ENCODE data around the gene ALDH1A3.

DNA sequence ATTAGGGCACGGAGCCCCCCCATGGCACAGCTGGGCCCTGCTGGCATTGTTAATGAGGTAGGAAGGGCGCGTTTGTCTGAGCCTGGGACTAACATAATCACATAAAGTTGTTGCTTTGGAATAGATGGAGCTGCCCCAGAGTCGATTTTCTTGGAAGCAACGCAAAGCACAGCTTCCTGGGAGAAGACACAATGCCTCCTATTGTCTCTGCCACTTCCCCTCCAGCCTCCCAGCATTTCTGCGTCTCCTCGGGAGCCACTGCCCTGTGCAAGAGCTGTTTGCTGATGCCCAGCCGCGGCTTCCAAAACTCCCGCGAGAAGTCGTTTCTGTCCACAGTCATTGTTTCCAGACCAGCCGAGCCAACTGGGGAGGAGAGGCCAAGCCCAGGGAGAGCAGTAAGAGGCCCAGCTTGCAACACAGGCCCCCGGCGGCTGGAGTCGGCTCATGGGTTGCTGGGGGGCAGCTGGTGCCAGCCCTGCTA lies 18.1 kb upstream of the ALDH1A3 start:
- TF ChIP-seq, protein P1, sequence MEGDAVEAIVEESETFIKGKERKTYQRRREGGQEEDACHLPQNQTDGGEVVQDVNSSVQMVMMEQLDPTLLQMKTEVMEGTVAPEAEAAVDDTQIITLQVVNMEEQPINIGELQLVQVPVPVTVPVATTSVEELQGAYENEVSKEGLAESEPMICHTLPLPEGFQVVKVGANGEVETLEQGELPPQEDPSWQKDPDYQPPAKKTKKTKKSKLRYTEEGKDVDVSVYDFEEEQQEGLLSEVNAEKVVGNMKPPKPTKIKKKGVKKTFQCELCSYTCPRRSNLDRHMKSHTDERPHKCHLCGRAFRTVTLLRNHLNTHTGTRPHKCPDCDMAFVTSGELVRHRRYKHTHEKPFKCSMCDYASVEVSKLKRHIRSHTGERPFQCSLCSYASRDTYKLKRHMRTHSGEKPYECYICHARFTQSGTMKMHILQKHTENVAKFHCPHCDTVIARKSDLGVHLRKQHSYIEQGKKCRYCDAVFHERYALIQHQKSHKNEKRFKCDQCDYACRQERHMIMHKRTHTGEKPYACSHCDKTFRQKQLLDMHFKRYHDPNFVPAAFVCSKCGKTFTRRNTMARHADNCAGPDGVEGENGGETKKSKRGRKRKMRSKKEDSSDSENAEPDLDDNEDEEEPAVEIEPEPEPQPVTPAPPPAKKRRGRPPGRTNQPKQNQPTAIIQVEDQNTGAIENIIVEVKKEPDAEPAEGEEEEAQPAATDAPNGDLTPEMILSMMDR (conservative IDR thresholded peaks at IDR 0.05 in 1 of 2, IDR thresholded peaks at IDR 0.05 in 1 of 2; ENCODE audit: extremely low read depth in 1 of 2, insufficient read depth in 1 of 2, low read depth in 1 of 2, low read length in 2 of 2) = no peak
- TF ChIP-seq EZH2 (IDR thresholded peaks at IDR 0.05; ENCODE audit: borderline replicate concordance, low read length) = no peak
